HFF-Myc (cell line): ENCODE data around the gene MCEE.
"Not testable (repeated sequence)": the region's sequence is repeated elsewhere in the genome, so short reads cannot be mapped to it uniquely, and the experiment has no call there.

Experiments used
- DNase-seq: peaks from one replicate; pipeline ENCODE4 v3.0.0-alpha.2; 2011; ENCODE audit warnings: low read depth; ENCODE audit errors: extremely low read depth
- H3K4me3 ChIP-seq: replicated peaks from 2 replicates; pipeline ENCODE4 v1.5.1; 2011; ENCODE audit warnings: low read depth, mild to moderate bottlenecking, control low read depth, low read length
- TF ChIP-seq, protein P1 (sequence below): IDR thresholded peaks from 2 replicates; pipeline ENCODE4 v1.5.1; 2012; ENCODE audit warnings: mild to moderate bottlenecking, low read depth, low read length, control low read depth; ENCODE audit errors: missing control alignments

Gene MCEE

DNA sequence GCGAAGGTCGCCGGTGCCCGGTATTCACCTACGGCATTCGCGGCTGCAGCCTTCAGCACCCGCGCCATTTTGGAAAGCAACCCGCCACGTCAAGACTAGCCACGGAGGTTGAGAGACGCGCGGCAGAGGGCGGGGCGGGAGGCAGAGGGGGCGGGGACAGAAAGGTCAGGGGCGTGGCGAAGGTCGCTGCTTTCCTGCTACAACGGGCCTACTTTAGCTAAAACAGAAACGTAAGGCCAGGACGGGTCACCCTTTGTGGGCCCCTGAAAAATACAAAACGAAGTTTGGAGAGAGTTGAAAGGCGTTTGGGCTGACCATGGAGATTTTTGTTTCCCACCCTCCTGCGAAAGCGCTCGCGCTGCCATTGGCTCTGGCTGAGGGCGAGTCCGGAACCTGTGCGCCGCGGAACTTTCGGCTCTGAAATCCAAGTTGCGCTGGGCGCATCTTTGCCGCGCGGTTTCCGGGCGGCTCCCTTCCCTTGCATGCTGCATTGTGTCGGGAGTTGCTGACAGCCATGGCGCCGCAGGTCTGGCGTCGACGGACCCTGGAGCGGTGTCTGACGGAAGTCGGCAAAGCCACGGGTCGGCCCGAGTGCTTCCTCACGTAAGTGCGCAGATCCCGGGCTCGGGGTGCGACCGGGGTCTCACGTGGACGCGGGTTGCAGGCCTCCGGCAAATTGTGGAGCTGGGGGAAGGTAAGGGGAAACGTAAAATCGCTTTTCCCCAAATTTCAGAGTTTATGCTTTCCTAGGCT is at the start of gene MCEE, which contains the start of gene MPHOSPH10:
Gene MCEE (minus strand): TSS at position 78 of the 753 bp plus-strand sequence. CDS start 10 bp downstream, at position 68.
Gene MPHOSPH10 (plus strand): TSS at position 483 of the 753 bp plus-strand sequence. CDS start 32 bp downstream, at position 515.
- peak; percentile 64 for DNase-seq
- peak within 1 kb of the TSS; percentile 97 for H3K4me3 ChIP-seq
- TF ChIP-seq, protein P1, sequence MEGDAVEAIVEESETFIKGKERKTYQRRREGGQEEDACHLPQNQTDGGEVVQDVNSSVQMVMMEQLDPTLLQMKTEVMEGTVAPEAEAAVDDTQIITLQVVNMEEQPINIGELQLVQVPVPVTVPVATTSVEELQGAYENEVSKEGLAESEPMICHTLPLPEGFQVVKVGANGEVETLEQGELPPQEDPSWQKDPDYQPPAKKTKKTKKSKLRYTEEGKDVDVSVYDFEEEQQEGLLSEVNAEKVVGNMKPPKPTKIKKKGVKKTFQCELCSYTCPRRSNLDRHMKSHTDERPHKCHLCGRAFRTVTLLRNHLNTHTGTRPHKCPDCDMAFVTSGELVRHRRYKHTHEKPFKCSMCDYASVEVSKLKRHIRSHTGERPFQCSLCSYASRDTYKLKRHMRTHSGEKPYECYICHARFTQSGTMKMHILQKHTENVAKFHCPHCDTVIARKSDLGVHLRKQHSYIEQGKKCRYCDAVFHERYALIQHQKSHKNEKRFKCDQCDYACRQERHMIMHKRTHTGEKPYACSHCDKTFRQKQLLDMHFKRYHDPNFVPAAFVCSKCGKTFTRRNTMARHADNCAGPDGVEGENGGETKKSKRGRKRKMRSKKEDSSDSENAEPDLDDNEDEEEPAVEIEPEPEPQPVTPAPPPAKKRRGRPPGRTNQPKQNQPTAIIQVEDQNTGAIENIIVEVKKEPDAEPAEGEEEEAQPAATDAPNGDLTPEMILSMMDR, result no peak

DNA sequence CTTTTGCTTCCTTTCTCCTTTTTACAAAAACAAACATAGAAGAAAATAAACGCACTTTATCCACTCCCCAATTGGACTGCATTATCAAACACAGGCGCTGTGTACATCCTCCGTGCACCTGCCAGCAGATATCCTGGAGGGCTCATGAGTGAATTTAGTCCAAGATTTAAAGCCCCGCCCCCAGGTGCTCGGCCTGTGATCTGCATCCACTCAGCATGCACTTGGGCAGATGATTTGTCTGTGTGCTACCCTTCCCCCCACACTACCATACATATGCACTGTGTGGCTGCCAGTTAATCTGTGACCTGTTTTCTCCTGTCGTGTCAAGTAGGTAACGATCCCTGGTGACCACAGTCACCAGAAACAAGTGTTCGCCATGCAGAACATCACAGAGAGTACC is 48.8 kb upstream of the MCEE start:
- not testable (repeated sequence) for H3K4me3 ChIP-seq, DNase-seq

DNA sequence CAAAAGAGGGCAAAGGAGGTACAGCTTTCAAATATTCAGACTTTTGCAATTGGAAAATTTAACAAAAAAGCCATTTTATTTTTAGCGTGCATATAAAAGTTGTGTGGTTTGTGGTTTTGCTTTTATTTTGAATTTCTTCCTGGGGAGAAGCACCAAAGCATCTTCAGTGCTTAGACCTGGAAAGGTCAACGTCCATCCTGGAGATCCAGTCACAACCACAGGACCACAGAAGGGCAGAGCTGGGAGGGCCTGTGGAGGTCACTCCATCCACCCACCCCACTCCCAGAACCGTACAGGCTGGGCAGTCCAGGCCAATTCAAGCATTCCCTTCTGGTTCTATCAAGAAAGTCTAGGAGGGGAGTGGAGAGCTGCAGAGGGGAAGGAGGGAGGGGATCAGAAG is 44.2 kb upstream of the MCEE start:
- no peak overlapping the region for H3K4me3 ChIP-seq
- DNase-seq, result no peak
- TF ChIP-seq, protein P1, result no peak

DNA sequence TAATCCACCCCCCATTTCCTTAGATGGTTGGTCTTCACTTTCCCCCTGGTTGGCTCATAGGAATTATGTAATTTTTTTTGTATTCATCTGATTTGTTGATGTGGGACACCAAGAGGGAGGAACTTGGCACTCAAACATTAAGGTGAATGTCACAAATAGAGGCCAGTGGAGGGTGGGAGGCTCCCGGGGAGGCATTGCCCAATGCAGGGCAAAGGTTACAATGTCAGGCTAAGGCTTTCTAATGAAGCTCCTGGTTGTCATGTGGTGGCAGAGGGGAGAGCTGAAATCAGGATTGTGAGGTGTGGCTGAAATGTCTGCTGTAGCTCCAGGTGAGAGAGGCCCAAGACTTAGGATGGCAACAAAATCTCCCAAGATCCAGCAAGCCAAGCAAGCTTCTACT is 43.1 kb upstream of the MCEE start:
- TF ChIP-seq, protein P1, result no peak
- H3K4me3 ChIP-seq, result no peak overlapping the region
- no peak for DNase-seq

DNA sequence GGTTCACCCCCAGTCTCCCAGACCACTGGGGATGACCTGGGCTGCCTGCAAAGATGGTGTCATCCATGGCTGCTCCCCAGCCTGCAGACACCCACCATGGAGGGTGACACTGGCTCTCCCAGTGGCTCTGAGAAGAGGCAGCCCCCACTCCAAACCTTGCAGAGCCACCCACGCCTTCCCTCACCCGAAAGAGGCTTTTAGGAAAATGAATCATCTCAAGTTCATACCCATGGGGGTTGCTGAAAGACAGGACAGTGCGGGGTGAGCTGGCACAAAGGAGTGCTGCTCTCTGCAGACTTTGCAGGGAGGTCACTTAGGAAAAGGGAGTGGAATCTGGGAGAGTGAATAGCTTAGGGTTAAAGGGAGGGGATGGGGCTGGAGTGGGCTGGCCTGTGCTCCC is 36.8 kb upstream of the MCEE start:
- no peak overlapping the region for H3K4me3 ChIP-seq
- no peak for DNase-seq
- TF ChIP-seq, protein P1, result no peak

DNA sequence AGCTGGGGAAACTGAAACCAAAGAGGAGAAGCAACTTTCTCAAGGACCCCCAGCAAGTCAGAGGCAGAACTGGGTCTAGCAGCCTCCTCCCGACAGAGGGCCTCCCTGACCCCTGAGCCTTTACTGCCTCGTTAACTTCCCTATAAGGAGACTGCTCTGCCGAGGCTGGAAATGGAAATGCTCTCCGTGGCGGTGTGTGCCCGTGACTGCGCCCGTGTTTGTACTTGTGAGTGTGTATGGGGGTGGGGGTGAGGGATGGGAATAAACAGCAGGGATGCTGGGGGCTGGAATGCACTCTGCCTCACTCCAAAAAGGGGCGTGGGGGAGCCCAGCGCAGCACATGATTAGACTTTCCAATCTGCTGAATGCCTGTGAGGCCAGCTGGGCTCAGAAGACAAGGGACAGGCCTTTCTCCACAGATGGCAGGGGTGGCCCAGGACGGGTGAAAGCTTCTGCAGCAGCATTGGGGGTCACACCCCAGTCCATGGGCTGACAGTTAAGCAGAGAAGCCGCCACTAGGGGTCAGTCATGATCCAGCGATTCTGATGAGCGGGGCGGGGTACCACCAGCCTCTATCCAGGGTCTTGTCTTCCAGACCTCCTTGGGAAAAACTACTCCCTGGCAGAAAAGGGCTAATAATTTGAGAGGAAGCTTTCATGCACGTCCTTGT is 27.2 kb upstream of the MCEE start:
- H3K4me3 ChIP-seq, result no peak overlapping the region
- DNase-seq, result no peak
- TF ChIP-seq, protein P1, result peak; percentile 66

DNA sequence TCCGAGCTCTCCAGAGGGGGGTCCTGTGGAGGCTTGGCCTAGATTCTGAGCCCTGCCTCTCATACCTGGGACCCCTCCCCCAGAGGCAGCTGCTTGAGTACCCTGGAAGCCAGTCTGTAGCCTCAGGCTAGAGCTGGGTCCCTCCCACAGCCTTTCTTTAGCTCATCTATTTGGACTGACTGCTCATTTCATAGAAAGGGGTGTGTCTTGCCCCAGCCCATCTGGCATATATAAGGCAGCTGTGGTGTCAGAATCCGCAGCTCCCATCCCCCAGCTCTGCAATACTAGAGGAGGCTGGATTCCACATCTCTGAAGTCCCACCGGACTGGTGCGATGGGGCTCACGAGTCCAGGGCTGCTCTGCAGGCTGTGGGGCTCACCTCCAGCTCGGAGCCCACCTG is 26.5 kb upstream of the MCEE start:
- TF ChIP-seq, protein P1, result no peak
- H3K4me3 ChIP-seq, result no peak overlapping the region
- DNase-seq, result peak; percentile 10
